Measurements from ENCODE around the gene VPREB3.

GRCh38 chr22:23784215-23784732 is 30.0 kb upstream of the VPREB3 start:
- TF ChIP-seq CTCF (conservative IDR thresholded peaks at IDR 0.05 in 1 of 2, IDR thresholded peaks at IDR 0.05 in 1 of 2; ENCODE audit: extremely low read depth in 1 of 2, insufficient read depth in 1 of 2, low read depth in 1 of 2, low read length in 2 of 2) (no peak), EZH2 (IDR thresholded peaks at IDR 0.05; ENCODE audit: borderline replicate concordance, low read length) (no peak)
